HS-27A (cell line): Measurements from ENCODE around the gene SLC25A43.
"Not testable (repeated sequence)": the region's sequence is repeated elsewhere in the genome, so short reads cannot be mapped to it uniquely, and the experiment has no call there.

Source experiments
- DNase-seq: peaks from one replicate; pipeline ENCODE4 v3.0.0-alpha.2; 2012; ENCODE audit warnings: low read depth, missing footprints

SLC25A43 gene

DNA sequence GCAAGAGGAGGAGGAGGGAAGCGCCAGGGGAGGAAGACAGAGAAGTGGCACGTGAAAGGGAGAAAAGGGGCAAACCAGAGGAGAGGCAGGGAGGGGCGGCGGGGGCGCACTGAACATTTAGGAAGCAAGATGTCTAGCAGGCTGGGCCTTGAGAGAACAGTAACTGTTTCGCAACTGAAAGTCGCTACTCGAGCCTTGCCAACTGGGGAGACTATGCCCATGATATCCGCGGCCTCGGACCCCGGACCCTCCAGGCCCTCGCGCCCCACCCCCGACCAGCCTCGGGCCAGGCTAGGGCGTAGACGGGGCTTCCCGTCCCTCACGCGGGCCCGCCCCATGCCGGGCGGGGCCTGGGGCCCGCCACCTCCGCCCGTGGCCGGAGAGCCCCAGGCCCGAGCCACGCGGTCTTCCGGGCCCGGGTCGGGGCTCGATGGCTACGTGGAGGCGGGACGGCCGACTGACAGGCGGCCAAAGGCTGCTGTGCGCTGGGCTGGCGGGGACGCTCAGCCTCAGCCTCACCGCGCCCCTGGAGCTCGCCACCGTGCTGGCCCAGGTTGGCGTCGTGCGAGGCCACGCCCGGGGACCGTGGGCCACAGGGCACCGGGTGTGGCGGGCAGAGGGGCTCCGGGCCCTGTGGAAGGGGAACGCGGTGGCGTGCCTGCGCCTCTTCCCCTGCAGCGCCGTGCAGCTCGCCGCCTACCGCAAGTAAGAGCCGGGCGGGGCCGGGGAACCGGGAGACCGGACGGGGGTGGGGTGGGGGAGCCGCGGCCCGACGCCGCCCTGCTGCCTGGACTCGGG lies at the start of gene SLC25A43:
TSS of gene SLC25A43 (plus strand) at position 363 of the 798 bp plus-strand sequence. CDS start at position 431, 68 bp downstream.
- no peak for DNase-seq

DNA sequence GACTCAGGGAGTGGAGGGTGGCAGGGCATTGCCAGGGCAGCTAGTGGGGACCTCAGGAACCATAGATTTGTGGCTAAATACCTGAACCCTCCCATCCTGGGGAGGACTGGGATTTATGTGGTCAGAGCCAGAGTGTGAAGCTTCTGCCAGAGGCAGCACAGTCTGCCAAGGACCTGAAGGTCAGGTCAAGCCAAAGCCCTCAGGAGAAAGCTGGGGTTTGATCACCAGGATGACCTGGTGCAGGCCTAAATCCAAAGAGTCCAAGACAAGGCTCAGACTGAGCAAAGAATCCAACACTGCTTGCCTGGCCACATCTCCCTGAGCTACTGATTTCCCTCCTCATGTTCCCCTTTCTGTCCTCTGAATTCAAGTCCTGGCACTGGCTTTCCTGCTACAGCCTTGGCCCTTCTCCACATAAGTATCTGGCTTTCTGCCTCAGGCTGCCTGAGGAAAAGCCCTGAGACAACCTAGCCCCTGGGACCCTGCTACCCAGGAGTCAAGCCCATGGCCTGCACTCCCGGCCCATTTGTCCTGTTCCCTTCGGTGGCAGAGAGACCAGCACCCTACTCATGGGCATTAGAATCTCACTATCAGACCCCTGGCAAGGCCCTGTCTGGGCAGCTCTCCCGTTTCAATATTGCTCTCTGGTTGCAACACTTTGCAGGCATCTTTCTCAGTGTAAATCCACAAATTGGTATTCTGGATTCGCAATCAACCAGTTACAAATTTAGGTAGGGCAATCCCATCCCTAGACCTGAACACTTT lies 39.3 kb upstream of the SLC25A43 start:
- no peak for DNase-seq

DNA sequence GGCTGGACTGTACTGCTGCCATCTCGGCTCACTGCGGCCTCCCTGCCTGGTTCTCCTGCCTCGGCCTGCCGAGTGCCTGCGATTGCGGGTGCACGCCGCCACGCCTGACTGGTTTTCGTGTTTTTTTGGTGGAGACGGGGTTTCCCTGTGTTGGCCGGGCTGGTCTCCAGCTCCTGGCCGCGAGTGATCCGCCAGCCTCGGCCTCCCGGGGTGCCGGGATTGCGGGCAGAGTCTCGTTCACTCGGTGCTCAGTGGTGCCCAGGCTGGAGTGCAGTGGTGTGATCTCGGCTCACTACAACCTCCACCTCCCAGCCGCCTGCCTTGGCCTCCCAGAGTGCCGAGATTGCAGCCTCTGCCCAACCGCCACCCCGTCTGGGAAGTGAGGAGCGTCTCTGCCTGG lies 37.7 kb upstream of the SLC25A43 start:
- not testable (repeated sequence) for DNase-seq

DNA sequence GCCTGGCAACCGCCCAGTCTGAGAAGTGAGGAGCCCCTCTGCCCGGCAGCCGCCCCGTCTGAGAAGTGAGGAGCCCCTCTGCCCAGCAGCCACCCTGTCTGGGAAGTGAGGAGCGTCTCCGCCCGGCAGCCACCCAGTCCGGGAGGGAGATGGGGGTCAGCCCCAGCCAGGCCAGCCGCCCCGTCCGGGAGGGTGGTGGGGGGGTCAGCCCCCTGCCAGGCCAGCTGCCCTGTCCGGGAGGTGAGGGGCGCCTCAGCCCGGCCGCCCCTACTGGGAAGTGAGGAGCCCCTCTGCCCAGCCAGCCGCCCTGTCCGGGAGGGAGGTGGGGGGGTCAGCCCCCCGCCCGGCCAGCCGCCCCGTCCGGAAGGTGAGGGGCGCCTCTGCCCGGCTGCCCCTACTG lies 37.1 kb upstream of the SLC25A43 start:
- DNase-seq: not testable (repeated sequence)

DNA sequence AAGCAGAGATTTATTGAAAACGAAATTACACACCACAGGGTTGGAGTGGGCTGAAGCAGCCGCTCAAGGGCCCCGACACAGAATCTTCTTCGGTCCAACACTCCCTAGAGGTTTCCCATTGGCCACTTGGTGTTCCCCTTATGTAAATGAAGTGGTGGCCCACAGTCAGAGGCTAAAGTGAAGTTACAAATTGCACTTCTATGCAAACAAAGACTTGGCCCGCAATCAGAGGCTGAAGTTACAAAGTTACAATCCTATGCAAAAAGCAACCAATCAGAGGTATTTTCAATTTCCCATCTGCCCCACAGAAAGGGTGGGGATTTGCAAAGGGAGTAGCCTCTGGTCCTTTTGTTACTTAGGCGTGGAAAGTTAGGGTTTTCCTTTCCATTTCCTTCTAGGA lies 35.7 kb upstream of the SLC25A43 start:
- no peak for DNase-seq

DNA sequence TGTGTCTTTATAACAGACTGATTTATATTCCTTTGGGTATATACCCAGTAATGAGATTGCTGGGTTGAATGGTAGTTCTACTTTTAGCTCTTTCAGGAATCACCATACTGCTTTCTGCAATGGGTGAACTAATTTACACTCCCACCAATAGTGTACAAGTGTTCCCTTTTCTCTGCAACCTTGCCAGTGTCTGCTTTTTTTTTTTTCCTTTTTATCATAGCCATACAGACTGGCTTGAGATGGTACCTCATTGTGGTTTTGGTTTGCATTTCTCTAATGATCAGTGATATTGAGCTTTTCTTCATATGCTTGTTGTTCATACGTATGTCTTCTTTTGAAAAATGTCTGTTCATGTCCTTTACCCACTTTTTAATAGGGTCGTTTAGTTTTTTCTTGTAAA lies 27.3 kb upstream of the SLC25A43 start:
- not testable (repeated sequence) for DNase-seq

DNA sequence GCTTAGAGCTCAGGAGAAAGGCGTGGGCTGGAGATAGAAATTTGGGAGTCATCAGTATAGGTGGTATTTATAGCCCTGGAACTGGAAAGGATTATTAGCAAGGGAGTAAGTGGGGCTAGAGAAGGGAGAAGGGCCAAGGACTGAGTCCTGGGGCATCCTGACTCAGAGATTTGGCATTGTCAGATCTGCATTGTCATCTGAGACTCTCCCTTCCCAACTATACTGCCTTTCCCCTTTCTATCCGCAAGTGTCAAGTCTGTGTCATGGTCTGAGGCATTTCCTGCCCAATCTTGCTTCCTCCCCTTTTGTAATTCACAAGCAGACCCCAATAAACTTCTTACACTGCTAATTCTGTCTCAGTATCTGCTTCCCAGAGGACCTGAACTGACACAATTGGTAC lies 24.4 kb upstream of the SLC25A43 start:
- DNase-seq: no peak

DNA sequence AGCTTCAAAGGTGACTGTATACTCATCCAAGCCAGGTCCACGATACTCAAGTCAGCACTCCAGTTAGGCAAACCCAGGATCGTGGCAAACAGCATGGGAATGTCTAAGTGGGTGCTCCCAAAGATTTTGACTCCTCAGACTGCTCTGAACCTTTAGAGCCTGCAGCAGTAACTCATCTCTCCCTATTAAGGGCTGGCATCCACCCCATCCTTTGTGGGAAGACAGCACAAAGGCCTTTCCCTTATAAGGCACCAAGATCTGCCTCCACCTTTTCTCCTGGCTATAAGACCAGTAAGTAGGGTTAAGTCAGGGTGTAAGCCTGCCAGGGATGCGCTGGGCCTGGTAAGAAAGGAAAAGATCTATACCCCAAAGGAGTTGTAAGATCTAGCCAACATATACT lies 23.6 kb upstream of the SLC25A43 start:
- DNase-seq: no peak

DNA sequence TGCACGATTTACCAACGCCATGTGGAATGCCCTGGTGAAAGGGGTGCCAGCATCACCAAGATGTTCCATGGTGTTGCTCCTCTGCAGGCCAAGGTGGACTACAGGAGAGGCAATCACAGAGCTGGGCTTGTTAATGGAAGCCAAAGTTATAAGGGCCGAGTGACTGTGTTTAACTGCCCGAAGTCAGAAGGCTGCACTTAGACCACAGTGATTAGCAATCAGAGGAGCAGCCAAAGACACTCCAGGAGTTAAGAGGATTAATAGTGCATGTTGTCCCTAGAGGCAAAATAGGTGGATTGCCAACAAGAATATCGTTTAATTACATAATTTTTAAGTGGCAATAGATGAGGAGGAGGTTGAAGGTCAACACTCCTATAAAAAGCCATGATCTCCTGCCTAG lies 22.8 kb upstream of the SLC25A43 start:
- DNase-seq: no peak

DNA sequence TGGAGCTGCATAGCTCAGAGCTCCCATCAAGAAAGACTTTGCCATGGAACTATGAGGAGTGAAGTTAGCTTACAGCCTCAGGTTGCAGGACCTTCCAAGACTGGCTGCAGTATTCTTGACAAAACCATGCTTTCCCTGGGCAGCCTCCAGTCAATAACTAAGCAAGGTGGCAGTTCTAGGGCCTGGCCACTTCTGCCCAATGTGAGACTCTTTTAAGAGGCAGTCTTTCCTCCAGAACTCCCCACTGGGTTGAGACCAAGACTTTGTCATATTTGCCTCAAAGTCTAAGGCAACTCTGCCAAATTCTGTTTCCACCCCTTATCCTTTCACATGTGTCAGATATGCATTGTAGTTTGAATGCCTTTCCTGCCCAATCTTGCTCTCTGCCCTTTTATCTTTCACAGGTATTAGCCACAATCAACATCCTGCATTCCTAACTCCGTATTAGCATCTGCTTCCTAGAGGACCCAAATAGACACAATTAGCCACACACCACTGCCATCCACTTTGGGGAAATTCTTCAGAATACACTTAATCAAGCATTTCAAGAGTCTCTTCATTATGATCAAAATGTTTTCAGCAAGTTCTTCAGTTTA lies 17.7 kb upstream of the SLC25A43 start:
- DNase-seq: no peak

DNA sequence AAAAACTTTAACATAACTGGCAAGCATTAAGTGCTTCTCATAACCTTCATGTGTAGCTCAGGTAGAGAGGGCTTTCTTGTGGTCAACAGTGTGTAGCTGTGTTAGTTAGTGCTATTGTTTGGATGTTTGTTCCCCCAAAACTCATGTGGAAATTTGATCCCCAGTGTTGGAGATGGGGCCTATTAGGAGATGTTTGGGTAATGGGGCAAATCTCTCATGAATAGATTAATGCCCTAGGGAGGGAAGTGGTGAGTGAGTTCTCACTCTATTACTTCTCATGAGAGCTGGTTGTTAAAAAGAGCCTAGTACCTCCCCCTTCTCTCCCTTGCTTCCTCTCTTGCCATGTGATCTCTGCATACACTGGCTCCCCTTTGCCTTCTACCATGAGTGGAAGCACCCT lies 16.5 kb upstream of the SLC25A43 start:
- DNase-seq: no peak

DNA sequence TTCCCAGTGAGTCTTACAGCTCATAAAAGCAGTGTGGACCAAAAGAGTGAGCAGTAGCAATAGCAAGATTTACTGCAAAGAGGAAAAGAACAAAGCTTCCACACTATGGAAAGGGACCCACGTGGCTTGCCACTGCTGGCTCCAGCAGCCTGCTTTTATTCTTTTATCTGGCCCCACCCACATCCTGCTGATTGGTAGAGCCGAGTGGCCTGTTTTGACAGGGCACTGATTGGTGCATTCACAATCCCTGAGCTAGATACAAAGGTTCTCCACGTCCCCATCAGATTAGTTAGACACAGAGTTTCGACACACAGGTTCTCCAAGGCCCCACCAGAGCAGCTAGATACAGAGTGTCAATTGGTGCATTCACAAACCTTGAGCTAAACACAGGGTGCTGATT lies 12.5 kb upstream of the SLC25A43 start:
- DNase-seq: not testable (repeated sequence)

DNA sequence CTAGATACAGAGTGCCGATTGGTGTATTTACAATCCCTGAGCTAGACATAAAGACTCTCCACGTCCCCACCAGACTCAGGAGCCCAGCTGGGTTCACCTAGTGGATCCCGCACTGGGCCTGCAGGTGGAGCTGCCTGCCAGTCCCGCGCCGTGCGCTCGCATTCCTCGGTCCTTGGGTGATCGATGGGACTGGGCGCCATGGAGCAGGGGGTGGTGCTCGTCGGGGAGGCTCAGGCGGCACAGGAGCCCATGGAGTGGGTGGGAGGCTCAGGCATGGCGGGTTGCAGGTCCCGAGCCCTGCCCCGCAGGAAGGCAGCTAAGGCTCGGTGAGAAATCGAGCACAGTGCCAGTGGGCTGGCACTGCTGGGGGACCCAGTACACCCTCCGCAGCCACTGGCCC lies 11.7 kb upstream of the SLC25A43 start:
- not testable (repeated sequence) for DNase-seq

DNA sequence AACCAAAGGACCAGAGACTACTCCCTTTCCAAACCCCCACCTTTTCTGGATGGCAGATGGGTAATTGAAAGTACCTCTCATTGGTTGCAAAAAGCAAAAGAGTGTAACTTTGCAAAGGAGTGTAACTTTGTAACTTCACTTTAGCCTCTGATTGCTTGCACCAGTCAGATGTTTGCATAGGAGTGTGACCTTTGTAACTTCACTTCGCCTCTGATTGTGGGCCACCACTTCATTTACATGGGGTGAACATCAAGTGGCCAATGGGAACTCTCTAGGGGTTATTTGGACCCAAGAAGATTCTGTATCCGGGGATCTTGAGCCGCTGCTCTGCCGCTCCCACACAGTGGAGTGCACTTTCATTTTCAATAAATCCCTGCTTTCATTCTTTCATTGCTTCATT lies 9.9 kb upstream of the SLC25A43 start:
- DNase-seq: no peak

DNA sequence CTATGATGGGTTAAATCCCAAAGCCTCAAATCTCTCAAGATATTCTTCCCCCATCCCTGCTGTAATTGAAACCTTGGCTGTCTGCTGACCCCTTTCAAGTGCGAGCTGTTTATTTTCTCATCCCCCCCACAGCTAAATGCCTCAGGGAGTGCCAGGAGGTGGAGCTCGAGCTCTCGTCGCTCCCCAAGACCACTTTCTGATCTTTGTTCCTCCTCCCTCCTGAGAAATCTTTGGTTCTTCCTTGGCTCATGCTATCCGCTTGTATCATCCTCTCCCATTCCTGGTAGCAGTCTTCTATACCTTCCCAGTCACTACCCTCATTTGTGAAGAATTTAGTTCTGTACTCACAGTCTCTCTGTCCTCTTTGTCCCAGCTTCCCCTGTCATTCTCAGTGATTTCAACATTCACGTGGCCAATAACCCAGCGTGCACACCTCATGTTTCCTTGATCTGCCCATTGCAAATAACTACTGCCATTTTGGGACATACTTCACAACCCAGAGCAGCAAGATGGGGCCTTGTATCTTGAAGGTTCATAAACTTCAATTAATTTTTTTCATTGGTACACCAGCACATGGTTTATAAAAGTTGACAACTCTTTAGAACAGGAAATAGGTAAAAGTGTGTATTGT lies 9.2 kb upstream of the SLC25A43 start:
- DNase-seq: no peak

DNA sequence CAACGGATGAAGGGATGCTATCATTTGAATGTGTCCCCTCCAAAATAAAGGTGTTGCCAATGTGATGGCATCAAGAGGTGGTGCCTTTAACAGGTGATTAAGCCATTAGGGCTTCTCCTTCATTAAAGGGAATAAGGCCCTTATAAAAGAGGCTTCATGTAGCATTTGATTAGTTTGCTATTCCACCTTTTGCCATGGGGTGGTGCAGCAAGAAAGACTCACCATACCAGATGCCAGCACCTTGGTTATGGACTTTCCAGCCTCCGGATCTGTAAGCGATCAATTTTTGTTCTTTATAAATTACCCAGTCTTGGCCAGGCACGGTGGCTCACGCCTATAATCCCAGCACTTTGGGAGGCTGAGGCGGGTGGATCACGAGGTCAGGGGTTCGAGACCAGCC lies 7.9 kb upstream of the SLC25A43 start:
- no peak for DNase-seq

DNA sequence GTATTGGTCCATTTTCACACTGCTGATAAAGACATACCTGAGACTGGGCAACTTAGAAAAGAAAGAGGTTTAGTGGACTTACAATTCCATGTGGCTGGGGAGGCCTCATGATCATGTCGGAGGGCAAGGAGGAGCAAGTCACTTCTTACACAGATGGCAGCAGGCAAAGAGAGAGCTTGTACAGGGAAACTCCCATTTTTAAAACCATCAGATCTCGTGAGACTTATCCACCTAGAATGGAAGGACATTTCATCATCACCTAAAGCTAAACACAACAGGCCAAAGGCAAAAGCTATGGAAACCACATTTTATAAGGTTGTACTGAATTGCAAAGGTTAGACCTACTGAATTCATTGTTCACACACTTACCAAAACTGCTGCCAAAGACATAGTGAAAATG lies 6.0 kb upstream of the SLC25A43 start:
- DNase-seq: no peak

DNA sequence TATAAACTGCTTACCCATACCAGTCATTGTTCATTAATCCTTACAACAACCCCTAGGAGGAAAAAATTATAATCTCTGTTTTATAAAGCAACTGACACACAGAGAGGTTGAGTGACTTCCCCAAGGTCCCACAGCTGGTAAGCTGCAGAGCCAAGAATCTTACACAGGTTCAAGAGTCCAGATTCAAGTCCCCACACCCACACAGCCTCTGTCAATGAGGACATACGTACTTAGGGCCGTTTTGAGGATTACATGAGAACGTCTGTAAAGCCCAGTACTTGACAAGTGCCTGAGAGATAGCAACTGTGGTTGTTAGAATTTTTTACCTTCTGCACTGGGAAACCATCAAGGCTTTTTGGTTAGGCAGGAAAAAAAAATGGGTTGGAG lies 556 bp upstream of the SLC25A43 start:
- DNase-seq: no peak

DNA sequence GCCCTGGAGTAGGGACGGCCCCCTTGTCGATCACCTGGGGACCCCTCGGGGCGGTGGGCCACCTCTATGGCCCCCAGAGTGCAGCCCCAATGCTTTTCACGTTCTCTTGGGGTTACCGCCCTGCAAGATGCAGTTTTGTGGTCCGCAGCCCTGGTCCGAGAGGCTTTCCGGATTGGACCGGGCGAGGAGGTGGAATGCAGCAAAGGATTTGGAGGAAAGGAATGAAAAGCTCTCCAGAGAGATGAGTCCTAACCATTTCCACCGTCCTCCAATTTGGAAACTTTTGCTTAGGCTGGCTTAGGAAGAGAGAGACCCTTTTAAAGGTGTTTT lies 601 bp downstream of the SLC25A43 start:
- no peak for DNase-seq

DNA sequence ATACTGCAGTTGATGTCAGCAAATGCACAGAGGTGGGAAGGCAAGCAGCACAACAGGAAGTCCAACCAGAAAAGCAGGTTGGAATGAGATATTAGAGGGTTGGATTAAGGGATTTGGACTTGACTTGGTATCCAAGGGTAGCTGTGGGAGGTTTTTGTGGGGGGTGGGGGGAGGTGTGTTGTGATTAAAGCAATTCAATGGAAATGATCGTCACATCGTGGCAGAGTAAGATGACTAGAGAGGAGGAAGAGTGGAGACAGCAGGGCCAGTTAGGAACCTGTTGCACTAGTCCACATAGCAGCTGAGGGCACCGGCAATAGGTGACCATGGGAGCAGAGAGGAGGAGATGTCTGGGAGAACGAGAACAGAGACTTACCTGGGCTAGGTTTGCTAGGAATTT lies 2.4 kb downstream of the SLC25A43 start:
- no peak for DNase-seq

DNA sequence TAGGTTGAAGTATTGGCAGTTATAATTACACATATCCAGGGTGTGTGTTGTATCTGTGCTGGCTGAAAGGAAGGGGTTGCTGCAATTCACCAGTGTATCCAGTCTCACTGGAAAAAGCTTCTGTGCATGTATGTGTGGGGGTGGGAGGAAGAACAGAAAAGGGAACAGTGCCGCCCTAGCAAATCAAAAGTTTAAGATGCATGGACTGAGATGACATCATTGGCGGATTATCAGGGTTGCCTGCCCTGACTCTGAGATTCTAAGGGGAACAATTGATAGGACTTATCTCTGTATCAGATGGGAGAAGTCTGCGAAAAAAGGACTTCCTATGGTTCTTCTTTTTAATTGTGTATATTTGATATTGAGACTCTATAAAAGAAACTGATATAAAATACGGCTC lies 3.5 kb downstream of the SLC25A43 start:
- no peak for DNase-seq

DNA sequence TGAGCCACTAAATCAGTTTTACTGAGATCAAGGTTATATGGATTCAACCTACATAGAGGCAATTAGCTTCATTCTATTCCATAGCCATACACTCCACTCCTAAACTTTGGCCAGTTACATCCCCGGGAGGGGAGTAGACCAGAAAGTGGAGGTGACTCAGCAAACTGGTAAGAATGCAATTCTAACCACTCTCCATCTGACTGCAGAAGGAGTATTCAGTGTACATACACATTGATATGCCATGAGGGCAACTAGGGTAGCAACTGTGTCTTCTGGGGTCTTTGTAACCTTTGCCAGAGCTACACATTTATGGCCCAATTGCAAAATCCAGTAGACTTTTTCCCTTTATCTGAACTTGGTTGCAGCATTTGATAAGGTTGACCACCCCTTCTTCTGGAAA lies 7.6 kb downstream of the SLC25A43 start:
- no peak for DNase-seq

DNA sequence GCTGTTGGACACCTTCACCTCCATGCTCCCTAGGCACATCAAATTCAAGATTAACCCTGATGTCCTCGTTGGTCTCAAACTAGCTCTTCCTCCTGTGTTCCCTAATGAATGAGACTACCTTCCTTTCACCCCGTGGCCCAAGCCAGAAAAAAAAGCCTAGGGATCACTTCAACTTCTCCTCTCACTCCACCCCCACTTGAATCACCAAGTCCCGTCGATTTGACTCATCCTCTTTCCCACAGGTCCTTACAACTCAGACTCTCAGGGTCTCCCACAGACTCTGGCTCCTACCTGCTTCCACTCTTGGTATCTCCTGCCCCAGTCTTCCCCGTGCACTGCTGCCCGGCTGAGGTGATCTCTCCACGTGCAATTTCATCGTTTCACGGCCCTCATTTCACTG lies 8.5 kb downstream of the SLC25A43 start:
- no peak for DNase-seq
